Activated CD4-positive, alpha-beta T cell treated with anti-CD3 and anti-CD28 coated beads, Interleukin-2, Interleukin-4, amounts not matched to agents 100 ng/mL and 50 ng/mL, durations not matched to agents 16 hours and 8 hours (primary cell): Measurements from ENCODE around the gene RTP3.
A peak's percentile ranks its signal among the peaks of the same experiment; 100 is the strongest.

Experiments used
- DNase-seq: peaks from one replicate; pipeline ENCODE4 v3.0.0-alpha.2; 2020; ENCODE audit warnings: low spot score

RTP3 gene

GRCh38 chr3:46469680-46470357, 28.0 kb upstream of the RTP3 start:
- DNase-seq: no peak

GRCh38 chr3:46470831-46471230, 26.9 kb upstream of the RTP3 start:
- DNase-seq: no peak

- no peak for DNase-seq
Measured at GRCh38 chr3:46471371-46471914, 26.3 kb upstream of the RTP3 start.

- DNase-seq: no peak
Measured at GRCh38 chr3:46472736-46473135, 25.0 kb upstream of the RTP3 start.

- no peak for DNase-seq
Measured at GRCh38 chr3:46477145-46477544, 20.6 kb upstream of the RTP3 start.

DNA sequence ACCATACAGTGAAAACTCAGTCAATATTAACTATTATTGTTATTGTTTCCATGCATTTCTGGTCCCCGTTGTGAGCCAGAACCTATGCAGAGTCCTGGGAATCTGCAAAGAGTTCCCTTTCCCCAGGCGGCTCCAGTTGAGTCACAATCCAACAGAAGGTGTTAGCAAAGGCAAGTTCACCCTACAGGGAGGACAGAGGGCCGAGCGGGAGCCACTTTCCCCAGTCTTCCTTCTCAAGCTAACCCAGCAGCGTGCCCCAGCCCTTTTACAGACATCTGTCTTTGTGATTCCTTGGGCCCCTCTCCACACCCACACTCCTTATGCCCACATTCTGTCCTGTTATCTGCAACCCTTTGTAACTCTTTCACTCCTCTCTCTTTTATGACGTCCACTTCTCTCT, 20.0 kb upstream of the RTP3 start:
- DNase-seq: no peak

- DNase-seq: no peak
Measured at GRCh38 chr3:46478341-46478740, 19.4 kb upstream of the RTP3 start.

- no peak for DNase-seq
Measured at GRCh38 chr3:46479021-46479420, 18.8 kb upstream of the RTP3 start.

DNA sequence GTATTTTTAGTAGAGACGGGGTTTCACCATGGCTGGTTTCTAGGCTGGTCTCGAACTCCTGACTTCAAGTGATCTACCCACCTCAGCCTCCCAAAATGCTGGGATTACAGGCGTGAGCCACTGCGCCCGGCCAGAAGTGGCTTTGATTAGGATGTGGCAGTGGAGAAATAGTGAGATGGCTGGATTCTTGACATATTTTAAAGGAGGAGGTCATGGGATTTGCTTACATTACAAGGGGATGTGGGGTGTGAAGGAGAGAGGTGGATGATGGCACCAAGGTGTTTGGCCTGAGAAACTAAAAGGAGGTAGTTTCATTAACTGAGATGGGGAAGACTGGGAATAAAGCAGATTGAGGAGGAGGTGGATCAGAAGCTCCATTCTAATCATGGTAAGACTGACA, 18.1 kb upstream of the RTP3 start:
- DNase-seq: no peak

DNA sequence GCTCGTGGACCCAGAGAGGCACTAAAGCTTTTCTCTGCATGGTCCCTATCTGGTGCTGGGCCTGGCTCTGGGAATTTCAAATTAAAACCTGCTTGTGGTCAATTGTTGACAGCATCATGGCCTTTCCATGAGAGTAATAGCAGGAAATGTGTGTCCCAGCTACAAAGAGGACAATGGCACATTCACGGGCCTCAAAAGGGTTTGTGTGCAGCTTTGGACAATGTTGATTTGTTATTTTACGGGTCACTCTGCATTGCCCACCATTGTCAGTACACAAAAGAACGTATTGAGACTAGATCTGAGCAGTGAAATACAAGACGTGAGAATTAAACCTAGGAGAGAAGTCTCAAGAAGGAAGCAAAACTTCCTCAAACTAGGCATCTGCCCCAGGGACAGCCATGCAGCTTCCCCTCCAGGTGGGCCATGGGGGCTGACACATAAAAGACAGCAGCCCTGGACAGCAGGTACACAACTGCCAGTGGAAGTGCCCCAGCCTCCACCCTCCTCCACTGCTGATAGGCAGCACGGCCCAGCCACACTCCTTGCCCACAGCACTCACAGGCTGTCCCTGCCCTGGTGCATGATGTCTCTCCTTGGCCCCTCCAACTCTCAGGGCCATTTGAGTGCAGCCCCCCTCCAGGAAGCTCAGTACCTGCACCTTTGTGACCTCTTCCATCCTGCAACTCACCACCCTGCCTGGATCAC, 17.1 kb upstream of the RTP3 start:
- no peak for DNase-seq

- DNase-seq: no peak
Measured at GRCh38 chr3:46481636-46482035, 16.1 kb upstream of the RTP3 start.

DNA sequence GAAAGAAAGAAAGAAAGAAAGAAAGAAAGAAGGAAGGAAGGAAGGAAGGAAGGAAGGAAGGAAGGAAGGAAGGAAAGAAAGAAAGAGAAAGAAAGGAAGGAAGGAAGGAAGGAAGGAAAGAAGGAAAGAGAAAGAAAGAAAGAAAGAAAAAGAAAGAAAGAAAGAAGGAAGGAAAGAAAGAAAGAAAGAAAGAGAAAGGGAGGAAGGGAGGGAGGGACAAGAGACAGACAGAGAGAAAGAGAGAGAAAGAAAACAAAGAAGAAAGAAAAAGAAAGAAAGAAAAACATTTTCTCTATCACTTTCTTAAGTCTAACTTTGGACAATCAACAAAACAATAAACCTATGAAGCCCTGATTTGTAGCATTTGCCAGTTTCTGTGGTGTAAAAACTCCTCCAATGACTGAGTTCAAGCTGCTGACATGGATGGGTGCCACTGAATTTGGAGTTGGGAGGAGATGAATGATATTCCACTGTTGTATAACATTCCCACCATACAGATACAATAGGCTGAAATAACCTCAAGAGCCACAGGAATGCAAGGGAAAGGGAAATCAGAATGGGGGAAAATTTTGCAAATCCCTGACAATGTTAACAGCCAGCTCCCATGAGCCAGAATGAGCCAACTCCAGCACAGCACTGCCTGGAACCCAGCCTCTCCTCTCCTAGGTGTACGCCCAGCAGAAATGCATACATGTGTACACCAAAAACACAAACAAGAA, 15.0 kb upstream of the RTP3 start:
- DNase-seq: no peak

DNA sequence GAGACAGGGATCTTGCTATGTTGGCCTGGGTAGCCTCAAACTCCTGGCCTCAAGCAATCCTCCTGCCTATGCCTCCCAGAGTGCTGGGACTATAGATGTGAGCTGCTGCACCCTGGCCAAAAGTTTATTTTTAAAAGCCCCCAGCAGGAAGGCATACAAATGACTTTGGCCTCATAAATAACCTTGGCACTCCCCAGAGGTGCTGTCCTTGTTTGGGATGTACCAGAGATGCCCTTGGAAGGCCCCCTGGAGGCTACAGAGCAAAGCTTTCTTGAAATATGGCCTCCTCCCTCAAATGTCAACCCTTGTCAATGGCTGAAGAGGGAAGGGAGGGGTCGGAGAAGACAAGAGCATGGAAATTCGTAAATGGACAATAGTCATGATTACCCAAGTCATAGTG, 14.0 kb upstream of the RTP3 start:
- no peak for DNase-seq

GRCh38 chr3:46484388-46484787, 13.4 kb upstream of the RTP3 start:
- no peak for DNase-seq

DNA sequence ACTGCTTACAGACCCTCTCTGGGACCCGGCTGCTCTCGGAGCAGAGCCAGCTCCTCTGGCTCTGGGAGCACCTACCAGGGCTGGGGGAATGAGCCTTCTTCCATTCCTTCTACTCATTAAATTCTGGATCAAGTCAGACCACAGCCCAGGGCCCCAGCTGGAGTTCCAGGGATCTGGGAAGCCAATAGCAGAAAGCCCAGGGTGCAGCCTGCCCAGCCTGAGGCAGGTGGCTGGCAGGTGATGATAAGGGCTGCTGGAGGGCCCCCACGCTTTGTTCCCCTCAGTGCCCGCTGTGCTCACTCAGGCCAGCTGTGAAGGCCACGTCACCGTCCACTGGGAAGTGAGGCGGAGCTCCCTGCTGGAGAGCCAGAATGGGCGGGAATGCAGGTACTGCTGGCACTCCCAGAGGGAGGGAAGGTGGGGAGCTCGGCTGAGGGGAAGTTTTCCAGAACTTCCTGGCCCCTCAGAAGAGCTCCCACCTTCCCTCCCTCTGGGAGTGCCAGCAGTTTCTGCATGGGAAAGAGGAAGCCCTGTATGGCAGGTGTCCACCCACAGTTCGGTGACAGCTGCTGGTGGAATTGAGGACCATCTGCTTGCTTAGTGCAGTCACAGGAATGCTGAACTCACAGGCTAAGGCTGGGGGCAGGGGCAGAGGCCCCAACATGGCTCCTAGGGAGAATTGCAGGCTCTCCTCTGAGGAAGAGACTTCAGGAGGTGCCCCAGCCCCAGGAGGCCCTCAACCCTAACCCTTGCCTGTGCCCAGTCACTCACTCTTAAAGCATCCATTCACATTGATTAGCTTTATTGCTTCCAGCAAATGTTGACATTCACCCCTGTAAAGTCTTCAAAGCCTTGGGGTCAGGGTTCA, 12.6 kb upstream of the RTP3 start:
- no peak for DNase-seq

DNA sequence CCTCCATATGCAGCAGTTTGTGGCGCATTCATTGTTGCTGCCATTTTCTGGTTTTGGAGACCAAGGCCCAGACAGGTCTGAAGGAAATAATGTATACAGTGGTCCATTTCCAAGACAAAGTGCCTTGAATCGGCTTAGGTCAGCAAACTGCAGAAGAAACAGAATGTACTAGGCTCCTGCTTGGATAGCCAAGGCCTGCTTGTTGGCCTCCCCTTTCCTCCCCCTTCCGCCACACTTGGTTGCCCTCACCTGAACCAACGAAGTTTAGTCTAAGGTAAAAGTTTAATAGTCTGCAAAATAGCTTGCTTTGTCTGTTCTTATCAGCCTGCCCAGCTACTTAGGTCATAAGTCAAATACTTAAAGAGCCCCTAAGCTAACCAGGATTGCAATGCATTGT, 12.0 kb upstream of the RTP3 start:
- DNase-seq: no peak

GRCh38 chr3:46488735-46489361, 8.9 kb upstream of the RTP3 start:
- DNase-seq: peak; percentile 95

DNA sequence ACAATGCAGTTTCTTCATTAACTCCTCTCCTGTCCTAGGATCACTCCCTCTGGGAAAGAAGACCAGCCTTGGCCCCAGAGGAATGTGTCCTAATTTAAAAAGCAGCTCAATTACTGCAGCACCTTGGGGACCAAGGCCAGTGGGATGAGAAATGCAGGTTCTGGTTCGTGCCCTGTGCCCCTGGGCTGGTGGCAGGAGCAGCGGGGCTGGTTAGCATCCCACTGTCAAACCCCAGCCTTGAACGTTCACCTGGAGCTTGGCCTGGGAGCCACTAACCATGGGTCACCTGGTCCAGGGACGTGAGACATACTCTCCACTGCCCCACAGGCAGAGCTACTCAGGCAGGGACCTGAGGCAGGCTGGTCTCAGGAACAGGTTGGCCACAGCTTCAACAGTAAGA, 8.4 kb upstream of the RTP3 start:
- no peak for DNase-seq

DNA sequence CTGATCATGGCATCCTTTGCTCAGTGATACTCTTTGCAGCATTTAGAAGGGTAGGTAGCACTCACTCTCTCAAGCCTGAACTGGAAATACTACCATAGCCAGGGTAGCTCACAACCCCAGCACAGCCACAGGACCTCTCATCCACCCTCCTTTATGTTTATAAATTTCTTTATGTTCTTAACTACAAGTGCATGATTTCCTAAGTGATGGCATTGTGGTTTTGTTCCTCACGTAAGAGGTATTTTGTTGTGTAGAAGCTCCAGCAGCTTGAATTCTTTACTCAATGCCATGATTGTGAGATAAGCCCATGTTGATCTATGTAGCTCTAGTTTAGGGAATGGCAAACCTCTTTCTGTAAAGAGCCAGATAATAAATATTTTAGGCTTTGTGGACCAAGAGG, 7.9 kb upstream of the RTP3 start:
- no peak for DNase-seq

- DNase-seq: no peak
Measured at GRCh38 chr3:46490338-46491084, 7.3 kb upstream of the RTP3 start.
